Activated CD8-positive, alpha-beta T cell treated with anti-CD3 and anti-CD28 coated beads for 36 hours (primary cell): ENCODE results near the gene UBTF. TPM values are rescaled to one million over a fixed set of nuclear protein-coding genes. Genes with fewer than 3 reads are reported as not detected.
A peak's percentile ranks its signal among the peaks of the same experiment; 100 is the strongest.

Experiments used
- ATAC-seq: fragments of 200-7000 bp; cut with Tn5 transposase; one replicate; pipeline ENCODE4 v1.10.0; 2021; ENCODE audit warnings: mild to moderate bottlenecking, moderate library complexity
- CTCF ChIA-PET: fragments of 350-600 bp; sonication (Branson Sonifier 250); formaldehyde crosslinking; loops from one replicate; lab custom pipeline; 2021; ENCODE audit warnings: antibody characterized with exemption; lab: Charles Lee
- POLR2A ChIA-PET: fragments of 350-600 bp; sonication (Branson Sonifier 250); formaldehyde crosslinking; loops from one replicate; lab custom pipeline; 2021; ENCODE audit warnings: antibody characterized with exemption; lab: Charles Lee
- DNase-seq: peaks from one replicate; pipeline ENCODE4 v3.0.0-alpha.2; 2020
- H3K27ac Mint-ChIP-seq: one replicate; pipeline ENCODE4 v1.8.0; 2021; ENCODE audit warnings: mild to moderate bottlenecking, mixed read lengths
- H3K27me3 Mint-ChIP-seq: one replicate; pipeline ENCODE4 v1.8.0; 2021; ENCODE audit warnings: mixed read lengths
- H3K36me3 Mint-ChIP-seq: one replicate; pipeline ENCODE4 v1.8.0; 2021; ENCODE audit warnings: low read depth, mixed read lengths
- H3K4me1 Mint-ChIP-seq: one replicate; pipeline ENCODE4 v1.8.0; 2021; ENCODE audit warnings: low read depth, mixed read lengths
- H3K4me3 Mint-ChIP-seq: one replicate; pipeline ENCODE4 v1.8.0; 2021; ENCODE audit warnings: mild to moderate bottlenecking, moderate library complexity, mixed read lengths
- H3K9me3 Mint-ChIP-seq: one replicate; pipeline ENCODE4 v1.8.0; 2021; ENCODE audit warnings: mixed read lengths
- intact Hi-C: fragments of 100-400 bp; cut with micrococcal nuclease; formaldehyde crosslinking; loops from one replicate; pipeline ENCODE4 v1.10.0; 2022
- total RNA-seq, 2 experiments: library from RNA; stranded (reverse); gene quantifications; one replicate each; pipeline ENCODE4 v1.2.3, GENCODE V29; 2021
- TF ChIP-seq, protein P1 (sequence below): fragments of 200-600 bp; IDR thresholded peaks from one replicate; pipeline ENCODE4 v1.8.0; 2022; ENCODE audit warnings: antibody characterized with exemption, mild to moderate bottlenecking

The UBTF gene
- total RNA-seq, 2 experiments from 2014 or later = 129 to 135 TPM

DNA sequence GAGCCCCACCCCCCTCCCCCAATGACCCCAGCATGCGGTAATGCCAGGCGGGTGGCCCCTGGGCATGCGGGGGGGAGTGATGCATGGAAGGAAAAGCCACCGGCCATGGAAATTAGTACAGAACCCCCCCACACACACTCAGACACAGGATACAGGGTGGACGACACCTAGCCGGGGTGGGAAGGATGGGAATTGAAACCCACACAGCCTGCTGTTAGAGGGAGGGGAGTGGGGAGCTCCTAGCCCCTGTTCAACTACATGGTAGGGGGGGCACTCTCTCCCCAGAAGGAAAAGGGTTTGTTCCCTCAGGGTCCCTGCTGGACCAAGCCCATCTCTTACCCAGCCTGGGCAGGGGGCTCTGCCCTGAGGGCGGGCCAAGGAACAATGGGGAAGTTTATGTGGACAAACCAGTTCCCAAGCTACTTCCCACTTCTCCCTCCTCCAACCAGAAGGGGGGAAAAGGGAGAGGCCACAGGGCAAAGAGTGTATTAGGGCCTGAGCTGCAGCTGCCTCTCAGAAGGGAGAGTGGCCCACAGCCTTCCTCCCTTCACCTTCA is 27.5 kb downstream of the UBTF start:
- Mint-ChIP-seq H3K27me3 (no peaks in the 10 kb centered on the region), H3K36me3 (peaks cover 29% of the 10 kb centered on the region), H3K4me3 (no peak overlapping the region), H3K27ac (no peak overlapping the region), H3K9me3 (no peaks in the 10 kb centered on the region), H3K4me1 (peaks cover 16% of the 10 kb centered on the region)
- CTCF ChIA-PET = interaction anchor here (1.2 kb wide), 1 partner anchor 140 kb away, joined by 3 read pairs; no protein-coding TSS in a partner anchor
- ATAC-seq (no peak), DNase-seq (no peak)
- TF ChIP-seq, protein P1, sequence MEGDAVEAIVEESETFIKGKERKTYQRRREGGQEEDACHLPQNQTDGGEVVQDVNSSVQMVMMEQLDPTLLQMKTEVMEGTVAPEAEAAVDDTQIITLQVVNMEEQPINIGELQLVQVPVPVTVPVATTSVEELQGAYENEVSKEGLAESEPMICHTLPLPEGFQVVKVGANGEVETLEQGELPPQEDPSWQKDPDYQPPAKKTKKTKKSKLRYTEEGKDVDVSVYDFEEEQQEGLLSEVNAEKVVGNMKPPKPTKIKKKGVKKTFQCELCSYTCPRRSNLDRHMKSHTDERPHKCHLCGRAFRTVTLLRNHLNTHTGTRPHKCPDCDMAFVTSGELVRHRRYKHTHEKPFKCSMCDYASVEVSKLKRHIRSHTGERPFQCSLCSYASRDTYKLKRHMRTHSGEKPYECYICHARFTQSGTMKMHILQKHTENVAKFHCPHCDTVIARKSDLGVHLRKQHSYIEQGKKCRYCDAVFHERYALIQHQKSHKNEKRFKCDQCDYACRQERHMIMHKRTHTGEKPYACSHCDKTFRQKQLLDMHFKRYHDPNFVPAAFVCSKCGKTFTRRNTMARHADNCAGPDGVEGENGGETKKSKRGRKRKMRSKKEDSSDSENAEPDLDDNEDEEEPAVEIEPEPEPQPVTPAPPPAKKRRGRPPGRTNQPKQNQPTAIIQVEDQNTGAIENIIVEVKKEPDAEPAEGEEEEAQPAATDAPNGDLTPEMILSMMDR = no peak
- intact Hi-C loops = no loop called here
- POLR2A ChIA-PET = interaction anchor here (0.6 to 2.1 kb wide), 6 partner anchors 12 to 309 kb away, joined by 3 to 7 read pairs (median 3); no protein-coding TSS in a partner anchor

DNA sequence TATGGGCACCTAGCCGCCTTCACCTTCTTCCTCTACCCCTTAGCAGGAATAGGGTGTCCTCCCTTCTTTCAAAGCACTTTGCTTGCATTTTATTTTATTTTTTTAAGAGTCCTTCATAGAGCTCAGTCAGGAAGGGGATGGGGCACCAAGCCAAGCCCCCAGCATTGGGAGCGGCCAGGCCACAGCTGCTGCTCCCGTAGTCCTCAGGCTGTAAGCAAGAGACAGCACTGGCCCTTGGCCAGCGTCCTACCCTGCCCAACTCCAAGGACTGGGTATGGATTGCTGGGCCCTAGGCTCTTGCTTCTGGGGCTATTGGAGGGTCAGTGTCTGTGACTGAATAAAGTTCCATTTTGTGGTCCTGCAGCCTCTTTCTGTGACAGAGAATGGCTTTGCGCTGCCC is 28.1 kb downstream of the UBTF start:
- H3K27ac Mint-ChIP-seq = peak overlapping the region; percentile 57
- ChIA-PET CTCF (interaction anchor here (1.2 kb wide), 2 partner anchors 13 to 140 kb away, joined by 3 read pairs; no protein-coding TSS in a partner anchor), POLR2A (interaction anchor here (0.8 to 1.6 kb wide), 3 partner anchors 13 to 23 kb away, joined by 3 to 4 read pairs (median 3); no protein-coding TSS in a partner anchor)
- no peaks in the 10 kb centered on the region for H3K27me3 Mint-ChIP-seq
- peaks cover 28% of the 10 kb centered on the region for H3K36me3 Mint-ChIP-seq
- ATAC-seq = no peak
- TF ChIP-seq, protein P1 = no peak
- H3K9me3 Mint-ChIP-seq = no peaks in the 10 kb centered on the region
- DNase-seq = no peak
- H3K4me1 Mint-ChIP-seq = peaks cover 15% of the 10 kb centered on the region
- intact Hi-C loops = no loop called here
- no peak overlapping the region for H3K4me3 Mint-ChIP-seq

- POLR2A ChIA-PET = interaction anchor here (0.6 to 1.6 kb wide), 4 partner anchors 9 to 146 kb away, joined by 3 to 4 read pairs (median 3); no protein-coding TSS in a partner anchor
- TF ChIP-seq, protein P1 = no peak
- CTCF ChIA-PET = interaction anchor here (1.2 kb wide), 1 partner anchor 14 kb away, joined by 3 read pairs; no protein-coding TSS in a partner anchor
- Mint-ChIP-seq H3K9me3 (no peaks in the 10 kb centered on the region), H3K27me3 (no peaks in the 10 kb centered on the region), H3K36me3 (peaks cover 25% of the 10 kb centered on the region), H3K4me1 (peaks cover 16% of the 10 kb centered on the region), H3K27ac (peak overlapping the region; percentile 18), H3K4me3 (no peak overlapping the region)
- intact Hi-C loops = no loop called here
- DNase-seq (no peak), ATAC-seq (no peak)
Observed at GRCh38 chr17:44190481-44190880, 29.0 kb downstream of the UBTF start.

GRCh38 chr17:44188576-44189403 is 30.7 kb downstream of the UBTF start:
- no peaks in the 10 kb centered on the region for H3K9me3 Mint-ChIP-seq
- ATAC-seq (no peak), DNase-seq (no peak)
- ChIA-PET POLR2A (interaction anchor here (0.7 to 2.1 kb wide), 10 partner anchors 9 to 28 kb away, joined by 3 to 13 read pairs (median 4); no protein-coding TSS in a partner anchor), CTCF (interaction anchor here (0.8 to 2.5 kb wide), 3 partner anchors 15 to 245 kb away, joined by 3 to 9 read pairs (median 7); no protein-coding TSS in a partner anchor)
- TF ChIP-seq, protein P1 = no peak
- intact Hi-C loops = no loop called here
- peaks cover 27% of the 10 kb centered on the region for H3K4me1 Mint-ChIP-seq
- peak overlapping the region; percentile 99 for H3K27ac Mint-ChIP-seq
- H3K27me3 Mint-ChIP-seq = no peaks in the 10 kb centered on the region
- peaks cover 26% of the 10 kb centered on the region for H3K36me3 Mint-ChIP-seq
- peak overlapping the region; percentile 100 for H3K4me3 Mint-ChIP-seq
